NCI-H146 (cell line): Measurements from ENCODE around the gene PRUNE2.

ENCODE experiments used
- DNase-seq: peaks from one replicate; lab custom pipeline; 2025; lab: John Stamatoyannopoulos, UW

Gene PRUNE2

DNA sequence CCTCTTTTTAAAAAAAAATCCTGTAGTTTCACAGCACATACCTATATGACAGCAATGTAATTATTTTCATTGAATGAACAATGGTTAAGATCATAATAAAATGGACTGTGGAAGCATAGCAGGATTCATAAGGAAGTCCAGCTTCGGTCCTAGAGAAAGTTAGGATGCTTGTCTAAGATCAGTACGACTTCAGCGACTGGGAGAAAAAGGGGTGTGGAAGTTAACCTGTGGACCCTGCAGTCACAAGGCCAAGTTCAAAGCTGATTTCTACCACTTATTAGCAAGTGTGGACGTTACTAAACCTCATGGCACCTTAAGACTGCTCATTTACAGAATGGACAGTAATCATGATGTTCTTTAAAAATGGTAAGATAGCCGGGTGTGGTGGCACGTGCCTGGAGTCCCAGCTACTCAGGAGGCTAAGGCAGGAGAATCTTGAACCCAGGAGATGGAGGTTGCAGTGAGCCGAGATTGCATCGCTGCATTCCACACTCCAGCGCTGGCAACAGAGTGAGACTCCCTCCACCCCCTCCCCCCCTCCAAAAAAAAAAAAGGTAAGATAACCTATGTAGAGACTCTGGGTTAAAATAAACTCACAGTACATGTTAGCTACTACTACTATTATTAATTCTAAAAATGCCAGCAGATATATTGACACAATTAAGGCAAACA, 213.3 kb downstream of the PRUNE2 start:
- no peak for DNase-seq

DNA sequence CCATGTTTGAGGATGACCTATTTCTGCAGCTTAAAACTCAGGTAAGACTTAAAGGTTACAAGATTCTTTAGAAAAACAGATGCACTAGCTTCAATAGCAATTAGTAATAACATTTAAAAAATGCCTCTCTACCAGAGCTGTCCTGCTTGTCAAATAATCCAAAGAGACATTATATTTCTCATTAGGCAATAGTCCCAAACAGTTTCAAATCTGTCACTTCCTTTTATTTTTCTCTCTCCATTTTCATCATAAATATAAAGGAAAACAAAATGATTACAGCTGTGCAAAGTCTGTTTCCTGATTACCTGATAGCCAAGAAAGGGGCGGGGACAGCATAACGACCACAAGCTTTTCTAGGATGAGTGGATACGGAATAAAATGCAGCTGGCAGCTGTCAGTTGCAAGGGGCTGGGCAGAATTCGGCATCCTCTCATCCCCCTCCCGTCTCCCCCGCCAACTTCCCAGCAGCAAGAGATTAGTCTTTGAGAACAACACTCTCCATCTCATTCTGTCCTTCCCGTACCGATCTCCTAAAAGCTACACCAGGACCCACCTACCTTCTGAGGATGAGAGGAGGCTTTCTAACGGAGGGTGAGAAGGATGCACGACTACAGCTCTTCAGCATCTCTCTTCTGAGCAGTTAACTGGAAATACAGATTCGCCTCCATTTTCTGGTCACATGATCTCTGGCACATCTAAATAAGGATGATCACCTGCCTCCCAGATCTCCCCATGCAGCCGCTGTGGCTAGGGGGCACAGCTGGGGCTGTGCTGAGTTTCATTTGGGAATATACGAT, 214.2 kb downstream of the PRUNE2 start:
- DNase-seq = peak; percentile 79

DNA sequence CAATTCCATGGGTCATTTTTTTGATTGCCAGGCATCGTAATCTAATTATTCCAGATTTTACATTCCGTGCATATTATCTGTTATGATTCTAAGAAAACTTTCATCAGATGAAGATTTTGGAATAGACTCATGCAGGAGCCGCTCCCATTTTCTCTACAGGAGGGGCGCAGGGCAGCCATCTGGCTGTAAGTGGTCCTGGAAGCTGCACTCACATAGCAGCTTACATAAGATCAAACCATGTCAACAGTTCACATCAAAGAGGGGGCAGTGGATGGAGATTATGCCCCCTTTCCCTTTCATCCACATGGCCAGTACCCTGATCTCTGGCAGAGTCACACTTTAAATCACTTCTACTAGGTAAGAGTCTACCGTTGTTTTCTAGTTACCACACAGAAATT, 214.9 kb downstream of the PRUNE2 start:
- peak; percentile 28 for DNase-seq

DNA sequence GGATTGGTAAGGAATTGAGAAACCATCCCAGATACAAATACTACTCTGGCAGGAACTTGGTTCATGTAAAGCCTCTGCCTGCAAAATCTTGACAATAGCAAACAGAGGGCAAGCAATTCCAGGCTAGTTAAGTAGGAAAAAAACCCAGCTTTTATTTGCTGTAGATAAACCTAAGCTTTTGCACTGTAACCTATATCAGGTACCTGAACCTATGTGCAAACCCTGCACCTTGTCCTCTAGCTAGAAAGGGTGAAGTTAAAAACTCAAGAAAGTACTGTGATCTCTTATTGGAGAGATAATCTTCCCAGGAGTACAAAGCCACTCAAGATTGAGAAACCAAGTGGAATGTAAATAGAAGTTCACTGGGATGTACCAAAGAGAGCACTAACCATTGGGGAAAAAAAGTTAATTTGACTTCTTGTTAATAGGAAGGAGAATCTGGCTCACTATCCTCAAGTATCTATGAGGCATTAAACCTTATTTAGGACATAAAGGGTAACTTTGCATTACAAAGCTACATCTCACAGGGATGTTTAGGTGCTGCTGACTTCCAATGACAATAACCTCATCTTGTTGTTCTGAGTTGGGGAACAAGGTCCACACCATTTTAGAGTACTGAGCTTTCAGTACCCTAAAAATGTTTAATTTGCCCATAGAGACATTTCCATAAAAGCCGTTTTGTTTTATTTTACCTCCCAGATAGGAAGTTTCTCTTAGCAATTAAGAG, 215.5 kb downstream of the PRUNE2 start:
- no peak for DNase-seq

DNA sequence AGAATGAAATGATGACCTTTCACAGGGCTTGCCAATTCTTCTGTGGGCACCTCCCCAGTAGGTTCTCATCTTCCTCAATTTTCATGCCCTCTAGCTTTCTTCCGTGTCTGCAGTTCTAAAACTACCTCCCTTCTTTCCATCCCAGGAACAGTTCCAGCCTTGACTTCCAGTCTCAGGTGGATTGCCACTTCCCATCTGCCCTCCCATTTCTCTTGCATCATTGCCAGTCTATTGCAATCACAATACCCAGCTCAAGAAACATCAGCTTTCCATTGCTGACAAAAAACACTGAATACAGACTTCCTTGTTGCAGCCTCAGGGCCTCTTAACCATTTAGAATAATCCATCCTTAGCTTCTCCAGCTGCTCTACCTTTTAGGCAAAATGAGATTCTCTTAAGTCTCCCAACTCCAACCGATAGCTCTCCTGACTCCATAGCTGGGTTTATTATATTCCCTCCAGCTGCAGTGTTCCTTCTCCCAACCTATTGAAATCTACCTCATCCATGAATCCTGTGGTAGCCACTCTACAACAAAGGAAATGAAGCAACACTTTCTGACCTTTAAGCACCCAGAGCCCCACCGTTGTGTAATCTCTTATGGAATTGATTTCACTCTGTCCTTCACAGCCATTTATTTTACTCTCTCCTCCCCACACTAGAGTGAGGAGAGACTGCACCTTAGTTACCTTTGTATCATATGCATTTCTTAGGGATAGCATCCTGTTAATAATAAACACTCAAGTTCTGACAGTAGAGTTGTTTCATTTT, 217.3 kb downstream of the PRUNE2 start:
- peak; percentile 21 for DNase-seq

DNA sequence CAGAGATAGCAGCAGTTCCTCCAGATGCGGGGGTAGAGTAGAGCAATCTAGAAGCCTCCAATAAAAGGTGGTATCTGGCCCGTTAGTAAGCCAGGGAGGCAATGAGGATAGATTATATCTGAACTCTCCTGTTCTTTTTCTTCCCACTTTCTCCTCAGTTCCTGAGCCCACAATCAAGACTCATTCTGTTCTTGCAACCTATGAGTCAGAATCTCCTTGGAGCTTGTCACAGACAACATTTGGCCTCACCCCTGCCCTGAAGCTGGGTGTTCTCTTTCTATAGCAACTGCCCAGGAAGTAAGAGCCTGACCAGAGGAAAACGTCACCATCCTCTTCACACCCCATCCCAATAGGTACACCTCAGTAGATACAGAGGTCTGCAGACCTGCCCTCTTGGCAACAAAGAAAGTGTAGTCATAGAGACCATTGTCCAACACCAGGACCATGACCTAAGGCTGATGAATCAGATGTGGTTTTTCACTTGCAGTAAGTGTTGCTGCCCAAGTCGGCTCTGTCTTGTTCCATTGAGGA, 218.0 kb downstream of the PRUNE2 start:
- DNase-seq = peak; percentile 9

DNA sequence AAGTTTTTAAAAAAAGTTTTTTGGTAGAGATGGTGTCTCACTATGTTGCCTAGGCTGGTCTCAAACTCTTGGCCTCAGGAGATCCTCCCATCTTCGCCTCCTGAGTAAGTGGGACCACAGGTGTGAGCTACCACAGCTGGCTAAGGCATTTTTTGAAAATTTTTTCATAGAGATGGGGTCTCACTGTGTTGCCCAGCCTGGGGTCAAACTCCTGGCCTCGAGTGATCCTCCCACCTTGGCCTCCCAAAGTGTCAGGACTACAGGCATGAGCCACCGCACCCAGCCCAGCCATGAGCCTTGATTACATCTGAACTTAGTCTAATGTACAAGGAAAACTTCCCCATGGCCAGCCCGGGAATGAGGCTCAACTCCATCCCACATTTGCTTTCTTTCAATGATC, 219.2 kb downstream of the PRUNE2 start:
- no peak for DNase-seq

DNA sequence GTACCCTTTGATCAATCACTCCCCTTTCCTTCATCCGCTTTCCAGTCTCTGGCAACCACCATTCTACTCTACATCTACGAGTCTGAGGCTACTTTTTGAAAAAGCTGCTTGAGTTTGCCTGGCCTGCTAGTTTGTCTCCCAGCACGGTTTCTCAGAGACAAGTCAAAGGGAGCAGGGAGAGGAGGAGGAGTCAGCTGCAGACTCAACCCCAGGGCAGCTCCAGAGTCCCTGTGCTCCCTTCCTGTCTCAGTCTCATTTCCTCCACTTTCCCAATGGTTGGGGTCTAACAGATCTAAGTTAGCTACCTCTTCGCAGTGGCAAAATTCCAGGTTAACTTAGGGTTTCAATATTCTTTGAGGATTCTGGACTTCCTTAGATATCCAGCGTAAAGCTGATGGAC, 221.7 kb downstream of the PRUNE2 start:
- DNase-seq = no peak

DNA sequence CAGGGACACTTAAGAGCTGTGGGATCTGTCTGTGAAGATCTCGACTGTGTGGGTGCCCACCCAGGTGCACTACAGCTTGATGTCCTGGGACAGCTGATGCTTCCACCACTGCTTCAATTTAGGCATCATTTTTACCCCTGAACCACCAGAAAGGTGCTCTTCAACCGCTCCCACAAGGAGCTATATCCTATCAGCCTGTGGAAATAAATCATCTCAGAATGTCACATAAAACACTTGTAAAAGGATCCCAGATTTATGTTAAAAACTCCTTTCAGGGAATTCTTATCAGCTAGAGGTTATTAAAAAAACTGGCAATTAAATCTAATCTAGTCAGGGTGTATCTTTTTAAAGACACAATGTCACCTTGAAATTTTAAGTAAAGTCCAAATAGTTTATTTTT, 224.4 kb downstream of the PRUNE2 start:
- DNase-seq = no peak

DNA sequence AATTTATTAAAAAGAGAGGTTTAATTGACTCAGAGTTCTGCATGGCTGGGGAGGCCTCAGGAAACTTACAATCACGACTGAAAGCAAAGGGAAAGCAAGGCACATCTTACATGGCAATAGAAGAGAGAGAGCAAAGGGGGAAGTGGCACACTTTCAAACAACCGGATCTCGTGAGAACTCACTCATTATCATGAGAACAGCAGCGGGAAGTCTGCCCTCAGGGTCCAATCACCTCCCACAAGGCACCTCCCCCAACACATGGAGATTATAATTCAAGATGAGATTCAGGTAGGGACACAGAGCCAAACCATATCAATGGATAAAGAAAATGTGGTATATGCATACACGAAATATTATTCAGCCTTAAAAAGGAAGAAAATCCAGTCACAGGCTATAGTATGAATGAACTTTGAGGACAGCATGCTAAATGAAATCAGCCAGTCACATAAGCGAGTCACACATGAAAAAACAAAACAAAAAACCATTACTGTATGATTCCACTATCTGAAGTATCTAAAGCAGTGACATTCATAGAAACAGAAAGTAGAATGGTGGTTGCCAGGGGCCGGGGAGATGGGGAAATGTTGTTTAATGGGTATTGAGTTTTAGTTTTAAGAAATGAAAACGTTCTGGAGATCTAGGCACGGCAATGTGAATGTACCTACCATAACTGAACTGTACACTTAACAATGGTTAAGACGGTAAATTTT, 225.0 kb downstream of the PRUNE2 start:
- no peak for DNase-seq

DNA sequence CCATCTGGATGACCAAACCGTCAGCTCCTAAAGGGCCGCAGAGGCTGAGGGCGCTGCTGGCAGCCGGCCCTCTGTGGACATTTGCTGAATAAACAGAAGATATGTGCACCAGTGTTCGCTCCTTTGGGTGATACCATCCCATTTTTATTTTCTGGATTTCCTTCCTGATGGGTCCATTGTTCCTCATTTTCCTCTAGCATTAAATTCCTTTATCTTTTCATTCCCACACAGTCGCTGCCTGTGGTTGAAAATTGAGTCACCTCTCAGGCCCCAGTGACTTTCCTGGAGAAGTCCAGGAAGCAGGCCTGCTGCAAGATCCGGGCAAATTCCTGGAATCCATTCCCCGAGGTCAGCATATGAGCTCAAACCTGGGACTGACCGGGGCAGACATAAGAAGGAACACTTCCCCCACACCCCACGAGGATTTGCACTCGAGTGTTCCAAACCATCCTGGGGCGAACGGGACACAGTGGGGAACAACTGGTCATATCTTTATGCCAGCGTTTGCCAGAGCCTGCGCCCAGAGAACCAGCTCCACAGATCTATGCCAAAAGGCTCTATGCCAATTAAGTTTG, 228.3 kb downstream of the PRUNE2 start:
- DNase-seq = peak; percentile 70

DNA sequence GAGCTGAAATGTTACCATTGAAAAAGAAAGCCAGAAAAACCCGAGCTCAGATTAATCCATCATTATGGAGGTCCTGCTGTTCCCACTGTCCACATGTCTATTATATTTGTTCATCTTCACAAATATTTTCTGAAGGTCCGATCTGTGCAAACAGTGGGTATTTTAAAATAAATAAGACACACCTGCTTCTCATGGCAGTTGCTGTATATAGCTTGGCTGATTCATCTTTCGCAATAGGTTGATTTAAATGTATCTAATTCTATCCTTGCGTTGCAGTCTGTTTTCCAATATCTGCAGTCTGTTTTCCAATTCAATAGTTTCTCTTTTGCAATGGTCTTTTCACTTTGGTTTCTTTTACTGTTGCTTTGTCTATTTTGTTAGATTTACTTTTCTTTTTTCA, 229.1 kb downstream of the PRUNE2 start:
- peak; percentile 92 for DNase-seq

DNA sequence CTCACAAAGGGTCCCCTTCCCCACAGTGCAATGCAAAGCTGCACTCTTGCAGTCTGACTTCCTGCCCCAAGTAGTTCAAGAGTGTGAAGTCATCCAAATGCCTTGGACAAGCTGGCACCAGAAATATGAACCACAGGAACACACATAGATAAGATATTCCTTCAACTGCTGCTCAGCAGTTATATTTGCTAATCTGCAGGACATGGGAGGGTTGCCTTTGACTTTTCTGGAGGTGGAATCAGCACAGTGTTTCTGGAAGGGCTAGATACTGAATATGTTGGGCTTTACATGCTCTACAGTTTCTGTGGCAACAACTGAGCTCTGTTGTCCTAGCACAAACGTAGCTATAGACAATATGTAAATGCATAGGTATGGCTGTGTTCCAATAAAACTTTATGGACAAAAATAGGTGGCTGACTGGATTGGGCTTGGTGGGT, 238.4 kb downstream of the PRUNE2 start:
- DNase-seq = no peak

DNA sequence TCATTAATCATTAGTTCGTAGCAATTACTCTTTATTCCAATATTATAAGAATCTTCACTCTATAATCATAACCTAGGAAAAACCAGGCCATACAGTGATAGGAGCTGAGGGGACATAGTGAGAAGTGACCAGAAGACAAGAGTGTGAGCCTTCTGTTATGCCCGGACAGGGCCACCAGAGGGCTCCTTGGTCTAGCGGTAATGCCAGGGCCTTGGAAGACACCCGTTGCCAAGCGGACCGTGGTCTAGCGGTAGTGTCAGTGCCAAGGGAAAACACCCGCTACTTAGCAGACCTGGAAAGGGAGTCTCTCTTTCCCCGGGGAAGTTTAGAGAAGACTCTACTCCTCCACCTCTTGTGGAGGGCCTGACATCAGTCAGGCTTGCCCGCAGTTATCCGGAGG, 239.9 kb downstream of the PRUNE2 start:
- DNase-seq = peak; percentile 26

DNA sequence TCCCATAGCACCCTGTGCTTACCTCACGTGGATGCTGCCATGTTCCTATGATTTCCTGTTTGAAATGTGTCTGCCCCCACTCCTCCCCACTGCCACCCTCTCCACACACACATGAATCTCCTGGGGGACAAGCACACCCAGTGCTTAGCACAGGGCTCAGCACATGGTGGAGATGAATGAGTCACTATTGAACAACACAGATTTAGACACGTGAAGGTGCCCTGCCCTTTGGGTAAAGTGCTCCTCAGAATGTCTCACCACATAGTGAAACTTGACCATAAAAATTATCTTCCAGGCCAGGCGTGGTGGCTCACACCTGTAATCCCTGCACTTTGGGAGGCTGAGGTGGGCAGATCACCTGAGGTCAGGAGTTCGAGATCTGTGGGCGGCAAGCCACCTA, 240.5 kb downstream of the PRUNE2 start:
- no peak for DNase-seq

DNA sequence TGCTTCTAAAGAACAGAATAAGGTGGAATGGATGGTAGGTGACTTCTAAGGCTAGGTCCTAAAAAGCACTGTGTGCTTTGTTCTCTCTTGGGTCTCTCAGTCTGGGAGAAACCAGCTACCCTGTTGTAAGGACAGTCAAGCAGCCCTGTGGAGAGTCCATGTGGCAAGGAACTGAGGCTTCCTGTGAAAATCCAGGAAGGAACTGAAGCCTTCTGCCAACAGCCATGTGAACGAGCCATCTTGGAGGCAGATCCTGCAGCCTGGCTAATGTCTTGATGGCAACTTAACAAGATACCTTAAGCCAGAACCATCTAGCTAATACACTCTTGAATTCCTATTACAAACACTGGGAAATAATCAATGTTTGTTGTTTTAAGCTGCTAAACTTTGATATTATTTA, 241.8 kb downstream of the PRUNE2 start:
- no peak for DNase-seq

DNA sequence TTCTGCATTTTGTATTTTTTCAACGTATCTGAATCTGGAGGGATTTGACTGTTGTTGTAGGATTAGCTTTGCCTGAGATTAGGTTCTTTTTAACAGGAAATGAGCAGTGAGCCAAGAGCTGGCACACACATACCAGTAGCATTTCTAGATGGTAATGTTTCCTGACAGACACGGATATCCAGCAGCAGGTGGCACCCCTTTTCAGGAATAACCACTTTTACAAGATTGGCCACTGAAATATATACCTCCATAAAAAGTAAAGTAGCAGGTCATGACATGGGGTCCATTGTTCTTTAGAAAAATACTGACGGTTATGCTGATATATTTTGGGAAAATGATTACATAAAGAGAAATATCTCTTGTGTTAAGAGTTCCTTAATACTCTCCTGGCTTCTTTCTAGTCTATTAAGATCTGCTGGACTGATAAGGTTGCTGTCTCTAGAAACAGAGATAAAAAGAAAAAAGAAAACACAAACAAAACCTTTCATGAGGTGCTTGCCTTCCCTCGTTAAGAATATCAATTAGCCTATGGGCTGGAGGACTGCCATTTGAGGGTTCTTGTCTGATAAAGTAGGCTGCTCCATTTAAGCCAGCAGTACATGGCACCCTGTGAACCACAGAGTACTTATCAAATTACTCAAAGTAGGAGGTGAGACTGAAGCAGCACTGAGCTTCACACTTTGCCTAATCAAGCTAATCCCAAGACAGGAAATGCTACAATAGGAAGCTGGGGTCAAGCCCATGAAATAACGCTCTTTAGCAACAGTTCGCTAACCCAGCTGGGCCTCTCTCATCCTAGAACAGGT, 243.2 kb downstream of the PRUNE2 start:
- DNase-seq = peak; percentile 41

DNA sequence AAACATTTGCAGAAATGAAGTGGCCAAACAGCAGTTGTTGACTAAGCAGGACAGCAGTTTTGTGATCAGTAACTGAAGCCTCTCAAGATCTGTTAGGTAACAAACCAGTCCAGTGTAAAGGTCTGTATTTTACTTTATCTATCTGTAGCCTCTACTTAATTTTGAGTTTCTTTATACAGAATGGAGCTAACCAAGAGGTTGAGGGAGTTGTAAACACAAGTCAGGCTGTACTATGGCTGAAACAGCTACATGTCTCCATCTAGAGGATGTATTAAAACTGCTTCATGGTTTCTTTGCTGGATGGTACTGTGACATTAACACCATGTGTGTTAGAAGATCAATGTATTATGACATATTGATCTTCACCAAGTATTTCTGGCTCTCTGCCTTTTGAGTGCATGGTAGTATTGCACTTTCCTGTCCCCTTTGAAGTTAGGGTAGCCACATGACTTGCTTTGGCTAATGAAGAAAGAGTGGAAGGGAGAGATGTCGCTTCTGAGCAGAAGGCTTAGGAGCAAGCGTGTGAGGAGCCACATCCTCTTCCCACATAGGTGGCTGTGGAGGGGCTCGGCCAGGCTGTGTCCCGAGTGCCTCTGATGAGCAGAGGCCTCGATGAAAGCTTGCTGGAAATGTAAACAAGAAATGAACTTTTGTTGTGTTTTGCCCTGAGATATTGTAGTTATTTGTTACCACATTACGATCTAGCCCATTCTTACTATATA, 247.2 kb downstream of the PRUNE2 start:
- DNase-seq = peak; percentile 13

DNA sequence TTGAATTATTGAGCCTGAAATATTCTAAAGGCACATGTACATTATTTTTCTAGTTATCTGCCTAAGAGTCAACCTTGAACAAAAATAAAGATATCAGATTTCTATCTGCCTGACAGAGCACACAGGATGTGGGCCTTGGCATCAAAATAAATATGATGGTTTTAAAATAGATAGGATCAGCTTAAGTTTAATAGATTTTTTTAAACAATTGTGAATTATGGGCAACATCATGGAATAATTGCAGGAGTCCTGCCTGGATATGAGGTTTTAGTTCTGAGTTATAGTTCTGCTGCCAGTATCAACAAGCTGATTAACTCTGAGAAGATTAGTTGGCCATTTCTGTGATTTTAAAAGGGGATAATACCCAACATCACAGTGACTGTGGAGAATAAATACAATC, 248.6 kb downstream of the PRUNE2 start:
- no peak for DNase-seq
